Measurements from ENCODE around the gene LETM1. TPM values are rescaled to one million over a fixed set of nuclear protein-coding genes. Genes with fewer than 3 reads are reported as not detected.

The LETM1 gene
- total RNA-seq, 1 donor from 2014 or later = 37.8 TPM

- intact Hi-C loops (cut with DNase I) = no loop called here
- DNase-seq (ENCODE audit: low spot score) = no peak
Measured at GRCh38 chr4:1801286-1801958, 54.5 kb downstream of the LETM1 start.

- no peak for DNase-seq (ENCODE audit: low spot score)
- intact Hi-C loops (cut with DNase I) = no loop called here
Measured at GRCh38 chr4:1800805-1801204, 55.2 kb downstream of the LETM1 start.

GRCh38 chr4:1799387-1800375 lies 56.3 kb downstream of the LETM1 start:
- no peak for DNase-seq (ENCODE audit: low spot score)
- intact Hi-C loops (cut with DNase I) = no loop called here

GRCh38 chr4:1798580-1799386 lies 57.2 kb downstream of the LETM1 start:
- intact Hi-C loops (cut with DNase I) = no loop called here
- no peak for DNase-seq (ENCODE audit: low spot score)

GRCh38 chr4:1797861-1798579 lies 57.9 kb downstream of the LETM1 start:
- no peak for DNase-seq (ENCODE audit: low spot score)
- intact Hi-C loops (cut with DNase I) = no loop called here

GRCh38 chr4:1797298-1797860 lies 58.6 kb downstream of the LETM1 start:
- intact Hi-C loops (cut with DNase I) = no loop called here
- no peak for DNase-seq (ENCODE audit: low spot score)

GRCh38 chr4:1796486-1797204 lies 59.3 kb downstream of the LETM1 start:
- DNase-seq (ENCODE audit: low spot score) = no peak
- intact Hi-C loops (cut with DNase I) = no loop called here

GRCh38 chr4:1795299-1796195 lies 60.4 kb downstream of the LETM1 start:
- no peak for DNase-seq (ENCODE audit: low spot score)
- intact Hi-C loops (cut with DNase I) = no loop called here

- intact Hi-C loops (cut with DNase I) = no loop called here
Measured at GRCh38 chr4:1794809-1795298, 61.1 kb downstream of the LETM1 start.

GRCh38 chr4:1793940-1794808 lies 61.8 kb downstream of the LETM1 start:
- DNase-seq (ENCODE audit: low spot score) = no peak
- intact Hi-C loops (cut with DNase I) = no loop called here

More at GRCh38 chr4:1794809-1795298, 61.1 kb downstream of the LETM1 start:
- no peak for DNase-seq (ENCODE audit: low spot score)

GRCh38 chr4:1793496-1793840 lies 62.5 kb downstream of the LETM1 start:
- DNase-seq (ENCODE audit: low spot score) = no peak
- intact Hi-C loops (cut with DNase I) = no loop called here

GRCh38 chr4:1792832-1793495 lies 63.0 kb downstream of the LETM1 start, which contains the start of gene FGFR3:
Gene FGFR3 (plus strand): TSS chr4:1793293. CDS start chr4:1793935, 642 bp downstream.
- DNase-seq (ENCODE audit: low spot score) = no peak
- intact Hi-C loops (cut with DNase I) = no loop called here

GRCh38 chr4:1792158-1792831 lies 63.7 kb downstream of the LETM1 start:
- intact Hi-C loops (cut with DNase I) = no loop called here

GRCh38 chr4:1790005-1790404 lies 66.0 kb downstream of the LETM1 start:
- intact Hi-C loops (cut with DNase I) = no loop called here

More at GRCh38 chr4:1792158-1792831, 63.7 kb downstream of the LETM1 start:
- DNase-seq (ENCODE audit: low spot score) = no peak

GRCh38 chr4:1789552-1789951 lies 66.4 kb downstream of the LETM1 start:
- no peak for DNase-seq (ENCODE audit: low spot score)
- intact Hi-C loops (cut with DNase I) = no loop called here

More at GRCh38 chr4:1790005-1790404, 66.0 kb downstream of the LETM1 start:
- no peak for DNase-seq (ENCODE audit: low spot score)
